DMS153 treated with DMSO at 0.1 percent for 48 hours (cell line): ENCODE data around the gene BRSK2.
"Not testable (repeated sequence)": the region's sequence is repeated elsewhere in the genome, so short reads cannot be mapped to it uniquely, and the experiment has no call there.

Experiments used
- DNase-seq: peaks from one replicate; lab custom pipeline; 2025; ENCODE audit not compliant: unreplicated experiment; lab: John Stamatoyannopoulos, UW

BRSK2 gene

GRCh38 chr11:1389932-1390568 is at the start of gene BRSK2:
TSS of gene BRSK2 (plus strand) at chr11:1389934. CDS start at chr11:1390285, 351 bp downstream.
- DNase-seq = no peak

- DNase-seq = no peak
Observed at GRCh38 chr11:1340111-1340510, 49.6 kb upstream of the BRSK2 start.

GRCh38 chr11:1341226-1341625 is 48.5 kb upstream of the BRSK2 start:
- DNase-seq = not testable (repeated sequence)

DNA sequence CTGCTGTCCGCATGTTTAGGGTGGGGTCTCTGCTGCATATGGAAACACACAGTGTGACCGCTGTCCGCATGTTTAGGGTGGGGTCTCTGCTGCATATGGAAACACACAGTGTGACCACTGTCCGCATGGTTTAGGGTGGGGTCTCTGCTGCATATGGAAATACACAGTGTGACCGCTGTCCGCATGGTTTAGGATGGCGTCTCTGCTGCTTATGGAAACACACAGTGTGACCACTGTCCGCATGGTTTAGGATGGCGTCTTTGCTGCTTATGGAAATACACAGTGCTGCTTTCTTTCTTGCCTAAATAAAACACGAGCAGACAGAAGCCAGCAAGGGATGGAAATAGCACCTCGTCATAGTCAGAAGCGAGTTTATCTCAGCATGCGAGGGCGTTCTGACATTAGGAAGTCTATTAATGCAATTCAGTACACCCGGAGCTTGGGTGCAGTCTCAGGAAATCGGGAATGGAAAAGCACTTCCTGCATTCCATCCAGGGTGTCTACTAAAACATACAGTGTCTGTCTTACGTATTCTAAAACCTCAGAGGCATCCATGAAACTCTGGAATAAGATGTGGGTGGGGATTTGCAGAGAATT is 47.7 kb upstream of the BRSK2 start:
- DNase-seq = no peak

DNA sequence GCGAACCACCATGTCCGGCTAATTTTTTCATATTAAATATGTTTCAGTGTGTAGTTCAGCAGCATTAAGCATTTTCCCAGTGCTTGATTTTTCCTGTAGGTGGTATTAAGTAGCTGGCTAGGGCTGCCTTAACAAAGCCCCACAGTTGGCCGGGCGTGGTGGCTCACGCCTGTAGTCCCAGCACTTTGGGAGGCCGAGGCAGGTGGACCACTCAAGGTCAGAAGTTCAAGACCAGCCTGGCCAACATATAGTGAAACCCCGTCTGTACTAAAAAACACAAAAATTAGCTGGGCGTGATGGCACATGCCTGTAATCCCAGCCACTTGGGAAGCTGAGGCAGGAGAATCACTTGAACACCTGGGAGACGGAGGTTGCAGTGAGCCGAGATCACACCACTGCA is 46.8 kb upstream of the BRSK2 start:
- no peak for DNase-seq

- no peak for DNase-seq
Observed at GRCh38 chr11:1343391-1344055, 46.2 kb upstream of the BRSK2 start.

DNA sequence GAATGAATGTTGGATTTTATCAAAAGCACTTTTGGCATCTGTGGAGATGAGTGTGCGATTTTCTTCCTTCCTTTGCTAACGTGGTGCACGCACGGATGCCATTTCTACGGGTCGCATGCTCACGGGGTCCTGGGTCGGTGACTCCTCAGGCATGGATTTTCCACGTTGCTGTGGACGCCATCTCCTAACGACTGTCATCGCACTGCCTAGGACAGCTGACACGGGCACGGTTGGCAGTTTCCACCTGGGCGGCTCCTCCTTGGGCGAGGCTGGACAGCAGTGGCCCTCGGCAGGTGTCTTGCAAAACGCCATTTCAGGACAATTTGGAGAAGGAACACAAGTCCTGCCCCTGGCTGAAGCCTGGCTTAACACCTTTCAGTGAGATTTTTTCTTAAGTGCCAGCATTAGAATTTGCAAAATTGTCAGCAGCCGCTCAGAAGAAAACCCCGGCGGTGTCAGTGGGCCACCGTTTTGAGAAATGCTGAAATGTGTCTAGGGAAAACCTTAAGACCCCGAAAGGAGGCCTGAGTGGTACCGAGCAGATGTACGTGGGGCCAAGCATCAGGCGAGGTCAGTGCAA is 45.6 kb upstream of the BRSK2 start:
- DNase-seq = no peak

- no peak for DNase-seq
Observed at GRCh38 chr11:1345737-1346513, 43.8 kb upstream of the BRSK2 start.

GRCh38 chr11:1346669-1347390 is 42.9 kb upstream of the BRSK2 start:
- DNase-seq = no peak

DNA sequence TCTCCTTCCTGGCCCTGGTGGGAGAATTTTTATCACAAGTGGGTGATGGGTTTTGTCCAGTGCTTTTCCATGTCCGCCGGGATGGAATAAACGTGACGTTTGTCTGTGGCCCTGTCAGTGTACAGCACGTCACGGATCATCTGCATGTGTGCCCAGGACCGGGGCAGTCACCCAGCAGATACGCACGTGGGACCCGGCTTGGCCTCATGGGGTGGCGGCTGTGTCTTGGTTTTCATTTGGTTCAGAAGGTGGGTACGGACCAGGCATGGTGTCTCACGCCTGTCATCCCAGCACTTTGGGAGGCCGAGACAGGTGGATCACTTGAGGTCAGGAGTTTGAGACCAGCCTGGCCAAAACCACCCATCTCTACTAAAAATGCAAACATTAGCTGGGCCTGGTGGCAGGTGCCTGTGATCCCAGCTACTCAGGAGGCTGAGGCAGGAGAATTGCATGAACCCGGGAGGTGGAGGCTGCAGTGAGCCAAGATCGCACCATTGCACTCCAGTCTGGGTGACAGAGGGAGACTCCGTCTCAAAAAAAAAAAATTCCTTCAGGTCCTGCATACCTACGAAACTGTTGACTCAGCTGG is 42.2 kb upstream of the BRSK2 start:
- not testable (repeated sequence) for DNase-seq

DNA sequence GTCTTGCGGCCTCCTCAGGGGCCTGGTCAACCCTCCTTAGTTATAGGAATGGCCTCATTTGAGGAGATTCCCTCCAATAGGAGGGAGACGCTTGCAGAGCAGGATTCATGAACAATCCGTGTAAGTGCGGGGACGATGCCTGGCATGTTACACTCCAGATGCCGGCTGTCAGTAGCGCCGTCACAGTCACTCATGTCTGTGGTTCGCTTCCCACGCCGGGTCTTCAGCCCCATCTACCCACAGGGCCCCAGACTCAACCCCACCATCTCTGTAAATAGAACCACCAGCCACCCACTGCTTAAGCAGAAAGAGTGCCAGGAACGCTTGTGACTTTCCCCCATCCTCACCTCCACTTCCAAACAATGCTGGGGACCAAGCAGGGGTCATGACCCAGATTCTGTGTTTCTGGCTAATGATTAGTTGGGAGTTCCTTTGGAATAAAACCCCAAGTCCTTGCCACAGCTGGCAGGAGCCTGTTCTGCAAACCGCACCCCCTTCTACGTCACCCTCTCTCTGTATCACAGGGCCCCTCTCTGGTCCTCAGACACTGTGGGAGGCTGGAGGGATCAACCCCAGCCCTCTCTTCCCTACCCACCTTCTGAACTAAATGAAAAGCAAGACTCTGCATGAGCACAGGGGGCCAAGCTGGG is 41.5 kb upstream of the BRSK2 start:
- no peak for DNase-seq

DNA sequence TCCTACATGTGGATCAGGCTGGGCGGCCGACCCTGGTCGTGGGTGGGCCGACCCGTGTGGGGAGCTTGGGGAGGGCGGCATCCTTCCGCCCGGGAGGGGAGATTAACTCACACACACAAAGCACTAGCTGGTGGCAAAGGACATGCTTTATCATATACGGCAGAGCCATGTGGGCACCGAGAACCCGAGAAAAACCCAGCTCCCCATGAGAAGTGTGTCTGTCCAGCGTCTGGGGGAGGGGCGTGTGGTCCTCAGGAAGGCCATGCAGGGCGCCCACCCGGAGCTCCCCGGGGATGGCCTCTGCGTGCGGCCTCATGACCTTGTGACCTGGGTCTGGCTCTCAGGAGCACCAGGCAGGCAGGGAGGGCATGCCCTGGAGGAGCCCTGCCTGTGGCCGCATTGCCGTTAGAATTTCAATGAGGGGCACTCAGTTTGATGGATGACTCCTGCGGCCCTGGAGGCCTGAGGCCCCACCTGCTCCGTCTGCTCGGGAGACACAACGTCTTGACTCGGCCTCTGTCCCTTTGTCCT is 40.9 kb upstream of the BRSK2 start:
- no peak for DNase-seq

- no peak for DNase-seq
Observed at GRCh38 chr11:1349327-1350041, 40.2 kb upstream of the BRSK2 start.

DNA sequence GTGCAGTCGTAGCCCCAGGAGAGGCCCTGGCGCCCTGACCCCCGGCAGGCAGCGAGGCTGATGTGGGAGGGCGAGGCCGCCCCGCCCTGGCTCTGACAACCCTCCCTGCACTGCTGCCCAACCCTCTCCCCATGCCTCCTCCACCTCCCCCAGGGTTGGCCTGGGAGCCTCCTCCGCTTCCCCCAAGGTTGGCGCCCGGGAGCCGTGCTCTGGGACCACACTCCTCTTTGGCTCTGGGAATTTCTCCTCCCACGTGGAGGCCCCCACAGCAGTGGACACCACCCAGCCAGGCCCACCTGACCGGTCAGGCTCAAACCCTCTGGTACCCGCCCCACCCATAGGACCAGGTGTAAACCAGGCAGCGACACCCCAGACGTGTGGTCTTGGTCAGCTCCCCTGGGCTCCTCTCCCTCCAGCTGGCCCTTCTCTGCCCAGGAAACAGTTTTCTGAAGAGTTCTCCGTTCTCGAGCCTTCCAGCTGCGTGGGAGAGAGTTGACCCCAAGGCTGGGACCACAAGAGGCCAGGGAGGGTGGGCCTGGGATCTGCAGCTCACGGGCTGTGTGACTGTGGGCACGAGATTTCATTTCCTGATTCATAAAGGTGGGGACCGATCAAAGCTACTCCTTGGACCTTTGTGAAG is 39.5 kb upstream of the BRSK2 start:
- DNase-seq = no peak

- no peak for DNase-seq
Observed at GRCh38 chr11:1351278-1351937, 38.3 kb upstream of the BRSK2 start.

GRCh38 chr11:1352696-1353382 is 36.9 kb upstream of the BRSK2 start:
- DNase-seq = no peak

GRCh38 chr11:1353383-1354124 is 36.2 kb upstream of the BRSK2 start:
- no peak for DNase-seq
